Heart left ventricle (tissue), 16 donors: Measurements from ENCODE around the gene ADI1. TPM values are rescaled to one million over a fixed set of nuclear protein-coding genes. Genes with fewer than 3 reads are reported as not detected.

Source experiments
- ATAC-seq, 4 donors: fragments of 200-7000 bp; cut with Tn5 transposase; one replicate each; pipeline ENCODE4 v1.9.1; 2020 to 2022; ENCODE audit warnings: moderate library complexity in 4 of 4, mild to moderate bottlenecking in 3 of 4, moderate number of reproducible peaks in 1 of 4
- DNase-seq, 5 donors: peaks; one replicate each; pipeline ENCODE4 v3.0.0-alpha.2; 2020
- H3K27ac ChIP-seq, 12 donors: fragments of 200-600 bp; sonication (generic) in 4 of 12; one replicate each; pipeline versions ENCODE4 v1.5.0 to v1.8.0; 2016 to 2022; ENCODE audit warnings: mild to moderate bottlenecking in 2 of 12
- H3K27me3 ChIP-seq, 9 donors: fragments of 200-600 bp; sonication (generic) in 2 of 9; one replicate each; pipeline versions ENCODE4 v1.5.1 to v1.8.0; 2016 to 2022; ENCODE audit warnings: mild to moderate bottlenecking in 3 of 9
- H3K36me3 ChIP-seq, 9 donors: fragments of 200-600 bp; sonication (generic) in 2 of 9; one replicate each; pipeline versions ENCODE4 v1.5.0 to v1.8.0; 2018 to 2022; ENCODE audit warnings: mild to moderate bottlenecking in 2 of 9
- H3K4me1 ChIP-seq, 12 donors: fragments of 200-600 bp; sonication (generic) in 4 of 12; one replicate each; pipeline versions ENCODE4 v1.5.0 to v1.8.0; 2016 to 2022; ENCODE audit warnings: mild to moderate bottlenecking in 3 of 12
- H3K4me3 ChIP-seq, 12 donors: fragments of 200-600 bp; sonication (generic) in 4 of 12; one replicate each; pipeline versions ENCODE4 v1.5.0 to v1.8.0; 2017 to 2022; ENCODE audit warnings: mild to moderate bottlenecking in 9 of 12, moderate library complexity in 4 of 12
- H3K9me3 ChIP-seq, 12 donors: fragments of 200-600 bp; sonication (generic) in 4 of 12; one replicate each; pipeline versions ENCODE4 v1.5.0 to v1.8.0; 2016 to 2022; ENCODE audit warnings: mild to moderate bottlenecking in 1 of 12
- CTCF ChIP-seq, 12 donors: fragments of 200-600 bp; sonication (generic) in 4 of 12; IDR thresholded peaks; one replicate each; pipeline versions ENCODE4 v1.5.0 to v1.8.0; 2018 to 2022; ENCODE audit warnings: antibody characterized with exemption in 12 of 12, mild to moderate bottlenecking in 5 of 12
- POLR2A ChIP-seq, 2 donors: fragments of 450-650 bp; IDR thresholded peaks; one replicate each; pipeline ENCODE4 v1.6.1; 2017; ENCODE audit warnings: antibody characterized with exemption in 2 of 2, mild to moderate bottlenecking in 2 of 2, moderate library complexity in 2 of 2
- WGBS, 4 donors: extraction: QIAGEN DNeasy Blood & Tissue Kit in 2 of 4; methylation state at CpG; one replicate each; pipeline versions ENCODE4 v1.1.5 to v1.1.7; 2013 to 2018; 5-methylcytosine and 5-hydroxymethylcytosine counted together
- intact Hi-C, 10 donors: fragments of 100-400 bp; cut with DNase I; formaldehyde crosslinking; loops; one replicate each; pipeline versions ENCODE4 v1.11.1 to v1.14.2; 2022
- polyA plus RNA-seq, 2 donors: library from polyadenylated mRNA; stranded (reverse); fragments of 200-250 nt; gene quantifications; one replicate each; pipeline ENCODE4 v1.2.3, GENCODE V29; 2013
- total RNA-seq, 9 donors: library from RNA; depleted of rRNA in 2 of 9; stranded (reverse); fragments of >200 nt in 2 of 9; fragmentation: NEBNext Ultra II Directional in 3 of 9; extraction: Animal tissue kit (Norgen Biotek cat#: 25700) in 3 of 9; gene quantifications; one replicate each; pipeline versions ENCODE4 v1.1.0 to v1.2.4, GENCODE V29; 2016 to 2023
- donor health status: ischemic (EF 13 %, LVEDD 7.1; RV severe dilation, severe dysfunction).
- donor health status: healthy with polysubstance abuse.
- donor health status: DM: no; HTN: yes; CAD: no.
- donor health status: DM: no; HTN: no; CAD: no.
- donor health status: ischemic (EF 25% LVEDD 6.9; RV normal size, moderate dysfunction).
- donor health status: ischemic (EF 25% LVEDD 5.7; RV mildly dilated, moderate dysfunction).
- donor health status: healthy.
- donor health status: DM: yes; HTN: yes; CAD: no.
- donor health status: ischemic (EF 35%, LVEDD 5.7; RV mildly dilated, moderate dysfunction).
- donor health status: nonischemic (EF 11% LVEDD 7.7; RV severe dilation, severe dysfunction).
- donor health status: DM: yes; HTN: yes; CAD: no.
- donor health status: PGD.
- donor health status: ischemic (EF 29% LVEDD 5.4; RV normal size, mild dysfunction).
- donor health status: nonischemic (EF 23%, LVEDD 6.1; RV moderate dilation, normal function).

Gene ADI1
- total and polyA plus RNA-seq, 11 donors: 69.2 to 200 (median 166) TPM

- TF ChIP-seq POLR2A (IDR thresholded peaks at IDR 0.05) (no peak), CTCF (IDR thresholded peaks at IDR 0.05) (no peak)
Measured at GRCh38 chr2:3488855-3489763, 30.2 kb downstream of the ADI1 start.

GRCh38 chr2:3488061-3488531 is 31.2 kb downstream of the ADI1 start:
- intact Hi-C loops: no loop called here
- Histone ChIP-seq H3K4me3 (no peak overlapping the region), H3K4me1 (peaks cover 0 to 16% (median 0%) of the 10 kb centered on the region in 12 donors), H3K9me3 (peaks cover 0 to 4% (median 0%) of the 10 kb centered on the region in 12 donors), H3K27ac (peak overlapping the region in 1 of 12 donors; percentile 44), H3K36me3 (peaks cover 0 to 8% (median 0%) of the 10 kb centered on the region in 9 donors), H3K27me3 (no peaks in the 10 kb centered on the region)
- peak in 1 of 5 donors; percentile 50 for DNase-seq
- ATAC-seq: no peak
- 71 to 84% (median 80%) methylated on average over 3 to 6 of the region's 6 CpGs for WGBS, 4 donors
- TF ChIP-seq CTCF (IDR thresholded peaks at IDR 0.05) (no peak), POLR2A (IDR thresholded peaks at IDR 0.05) (no peak)

More at GRCh38 chr2:3488855-3489763, 30.2 kb downstream of the ADI1 start:
- intact Hi-C loops: no loop called here
- 74 to 87% (median 79%) methylated on average over 26 to 27 of the region's 27 CpGs for WGBS, 4 donors
- H3K36me3 ChIP-seq: peaks cover 0 to 8% (median 0%) of the 10 kb centered on the region in 9 donors
- peak in 1 of 5 donors; percentile 55 for DNase-seq
- peaks cover 0 to 4% (median 0%) of the 10 kb centered on the region in 12 donors for H3K9me3 ChIP-seq
- ATAC-seq: no peak
- H3K27me3 ChIP-seq: no peaks in the 10 kb centered on the region
- H3K27ac ChIP-seq: no peak overlapping the region
- H3K4me1 ChIP-seq: peaks cover 0 to 16% (median 0%) of the 10 kb centered on the region in 12 donors
- no peak overlapping the region for H3K4me3 ChIP-seq

GRCh38 chr2:3487432-3487831 is 31.9 kb downstream of the ADI1 start:
- no peak for TF ChIP-seq POLR2A (IDR thresholded peaks at IDR 0.05)
- Histone ChIP-seq H3K4me1 (peaks cover 0 to 16% (median 0%) of the 10 kb centered on the region in 12 donors), H3K27ac (peak overlapping the region in 2 of 12 donors; percentile 15 to 44), H3K4me3 (no peak overlapping the region), H3K36me3 (peaks cover 0 to 10% (median 0%) of the 10 kb centered on the region in 9 donors), H3K9me3 (peaks cover 0 to 4% (median 0%) of the 10 kb centered on the region in 12 donors), H3K27me3 (no peaks in the 10 kb centered on the region)
- 38 to 50% (median 43%) methylated on average over 8 to 10 of the region's 10 CpGs for WGBS, 4 donors
- DNase-seq: peak in 2 of 5 donors; percentile 49 to 63
- intact Hi-C loops: no loop called here
- ATAC-seq: peak in 1 of 4 donors; percentile 32

GRCh38 chr2:3487028-3487425 is 32.3 kb downstream of the ADI1 start:
- TF ChIP-seq CTCF (IDR thresholded peaks at IDR 0.05) (no peak), POLR2A (IDR thresholded peaks at IDR 0.05) (no peak)
- no peaks in the 10 kb centered on the region for H3K27me3 ChIP-seq
- 63 to 84% (median 68%) methylated on average over 7 to 9 of the region's 9 CpGs for WGBS, 4 donors
- H3K4me3 ChIP-seq: no peak overlapping the region
- ATAC-seq (no peak), DNase-seq (peak in 1 of 5 donors; percentile 47)
- intact Hi-C loops: no loop called here
- peaks cover 0 to 4% (median 0%) of the 10 kb centered on the region in 12 donors for H3K9me3 ChIP-seq
- peaks cover 0 to 12% (median 0%) of the 10 kb centered on the region in 9 donors for H3K36me3 ChIP-seq
- peak overlapping the region in 1 of 12 donors; percentile 44 for H3K27ac ChIP-seq
- H3K4me1 ChIP-seq: peaks cover 0 to 16% (median 0%) of the 10 kb centered on the region in 12 donors
